HEK293 (cell line): ENCODE data around the gene KRTAP10-6.
"Not testable (repeated sequence)": the region's sequence is repeated elsewhere in the genome, so short reads cannot be mapped to it uniquely, and the experiment has no call there.

Experiments
- ZBTB7A ChIP-seq: fragments of 450-650 bp; formaldehyde crosslinking; IDR thresholded peaks from 2 replicates; pipeline ENCODE4 v1.5.1; 2016; ENCODE audit warnings: low read depth, missing biosample characterization, missing genetic modification characterization
- ZNF529 ChIP-seq: fragments of 450-650 bp; formaldehyde crosslinking; IDR thresholded peaks from 2 replicates; pipeline ENCODE4 v1.5.1; 2017; ENCODE audit warnings: missing genetic modification characterization, missing biosample characterization; ENCODE audit not compliant: insufficient replicate concordance
- TF ChIP-seq, protein P1 (sequence below): fragments of 450-650 bp; formaldehyde crosslinking; IDR thresholded peaks from 2 replicates; pipeline ENCODE4 v1.5.1; 2016; ENCODE audit warnings: missing biosample characterization, missing genetic modification characterization

GRCh38 chr21:44627831-44628233 lies 35.5 kb upstream of the KRTAP10-6 start:
- TF ChIP-seq, protein P1, sequence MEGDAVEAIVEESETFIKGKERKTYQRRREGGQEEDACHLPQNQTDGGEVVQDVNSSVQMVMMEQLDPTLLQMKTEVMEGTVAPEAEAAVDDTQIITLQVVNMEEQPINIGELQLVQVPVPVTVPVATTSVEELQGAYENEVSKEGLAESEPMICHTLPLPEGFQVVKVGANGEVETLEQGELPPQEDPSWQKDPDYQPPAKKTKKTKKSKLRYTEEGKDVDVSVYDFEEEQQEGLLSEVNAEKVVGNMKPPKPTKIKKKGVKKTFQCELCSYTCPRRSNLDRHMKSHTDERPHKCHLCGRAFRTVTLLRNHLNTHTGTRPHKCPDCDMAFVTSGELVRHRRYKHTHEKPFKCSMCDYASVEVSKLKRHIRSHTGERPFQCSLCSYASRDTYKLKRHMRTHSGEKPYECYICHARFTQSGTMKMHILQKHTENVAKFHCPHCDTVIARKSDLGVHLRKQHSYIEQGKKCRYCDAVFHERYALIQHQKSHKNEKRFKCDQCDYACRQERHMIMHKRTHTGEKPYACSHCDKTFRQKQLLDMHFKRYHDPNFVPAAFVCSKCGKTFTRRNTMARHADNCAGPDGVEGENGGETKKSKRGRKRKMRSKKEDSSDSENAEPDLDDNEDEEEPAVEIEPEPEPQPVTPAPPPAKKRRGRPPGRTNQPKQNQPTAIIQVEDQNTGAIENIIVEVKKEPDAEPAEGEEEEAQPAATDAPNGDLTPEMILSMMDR (tag by site-specific recombination) = not testable (repeated sequence)
- not testable (repeated sequence) for TF ChIP-seq ZBTB7A, ZNF529 (tag by site-specific recombination)
